ENCODE data around the gene TIGD7. TPM values are rescaled to one million over a fixed set of nuclear protein-coding genes. Genes with fewer than 3 reads are reported as not detected.

The TIGD7 gene
- total and polyA plus RNA-seq, 2 of the 8 experiments (the other 6 are each of a cell fraction or from before 2014, with no cell fraction given) = 3.0 to 8.9 TPM

DNA sequence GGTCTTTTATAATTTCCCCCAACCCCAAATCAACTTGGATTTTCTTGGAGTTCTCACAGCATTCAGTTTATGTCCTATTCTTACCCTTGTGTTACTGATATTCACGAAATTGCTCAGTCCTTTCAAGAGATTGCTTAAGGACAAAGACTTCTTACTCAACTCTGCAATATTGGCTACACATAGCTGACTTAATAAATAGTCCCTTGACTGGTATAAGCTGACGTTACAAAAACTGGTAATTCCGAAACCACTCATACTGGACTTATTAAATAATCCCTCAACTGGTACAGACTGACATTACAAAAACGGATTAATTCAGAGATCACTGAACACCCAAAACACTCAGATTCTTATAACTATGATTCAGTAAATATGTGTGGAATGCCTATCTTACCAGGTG lies 860 bp downstream of the TIGD7 start:
- no peak overlapping the region for H3K27ac ChIP-seq (ENCODE audit: low read depth, low read length)

More for the DNA sequence above, 860 bp downstream of the TIGD7 start:
- H3K9me3 ChIP-seq (ENCODE audit: insufficient read depth in 2 of 2, low read depth in 1 of 2, low read length in 1 of 2) = peaks cover 40 to 54% of the 10 kb centered on the region in 2 experiments
- H3K23ac ChIP-seq (ENCODE audit: insufficient read length) = no peak overlapping the region
- no peak overlapping the region for H2BK120ac ChIP-seq (replicated peaks; ENCODE audit: low read depth, low read length)
- no peaks in the 10 kb centered on the region; the same call in 1 of the 2 replicates for H3K79me1 ChIP-seq (ENCODE audit: low read depth, low read length)
- no peak overlapping the region for H2BK20ac ChIP-seq (ENCODE audit: low read length)
- no peak overlapping the region for H4K5ac ChIP-seq (ENCODE audit: insufficient read length, low read depth, low read length)
- POLR2A ChIA-PET (ENCODE audit: partially characterized antibody) = interaction anchor here (0.9 to 4.3 kb wide), 10 partner anchors 8 to 140 kb away, joined by 3 to 64 read pairs (median 6); partner anchors contain the start of genes NAA60, ZNF200, ZNF263 and ZNF597
- no peak overlapping the region for H2BK12ac ChIP-seq (ENCODE audit: low read depth, low read length)
- no peak overlapping the region; the same call in 1 of the 2 replicates for H4K8ac ChIP-seq (ENCODE audit: extremely low read depth, insufficient read depth, low read length)
- H2BK5ac ChIP-seq (ENCODE audit: low read depth, low read length) = no peak overlapping the region
- H2AFZ ChIP-seq (ENCODE audit: low read length) = no peak overlapping the region
- no peak overlapping the region; a peak in 1 of 7 replicates for H3K9ac ChIP-seq (replicated peaks in 1 of 4; ENCODE audit: extremely low read depth in 1 of 4, low read depth in 3 of 4, low read length in 3 of 4)
- no peak for TF ChIP-seq POLR2AphosphoS5 (IDR thresholded peaks at IDR 0.05; ENCODE audit: low read depth, low read length)
- no peak for TF ChIP-seq RXRA (IDR thresholded peaks at IDR 0.05; ENCODE audit: insufficient read depth, low read depth, low read length)
- TF ChIP-seq BRCA1 (IDR thresholded peaks at IDR 0.05; ENCODE audit: low read depth, low read length) = no peak
- no peak for TF ChIP-seq POLR2A (IDR thresholded peaks at IDR 0.05; ENCODE audit: control extremely low read depth in 1 of 2, low read depth in 2 of 2, low read length in 2 of 2)
- no peak for TF ChIP-seq NRF1 (IDR thresholded peaks at IDR 0.05; ENCODE audit: low read depth, low read length)
- no peak for TF ChIP-seq RAD21 (IDR thresholded peaks at IDR 0.05 in 1 of 2, conservative IDR thresholded peaks at IDR 0.05 in 1 of 2; ENCODE audit: low read depth in 2 of 2, low read length in 2 of 2)
- TF ChIP-seq, protein P1, sequence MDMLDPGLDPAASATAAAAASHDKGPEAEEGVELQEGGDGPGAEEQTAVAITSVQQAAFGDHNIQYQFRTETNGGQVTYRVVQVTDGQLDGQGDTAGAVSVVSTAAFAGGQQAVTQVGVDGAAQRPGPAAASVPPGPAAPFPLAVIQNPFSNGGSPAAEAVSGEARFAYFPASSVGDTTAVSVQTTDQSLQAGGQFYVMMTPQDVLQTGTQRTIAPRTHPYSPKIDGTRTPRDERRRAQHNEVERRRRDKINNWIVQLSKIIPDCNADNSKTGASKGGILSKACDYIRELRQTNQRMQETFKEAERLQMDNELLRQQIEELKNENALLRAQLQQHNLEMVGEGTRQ (IDR thresholded peaks at IDR 0.05; ENCODE audit: low read length) = no peak
- no peak for TF ChIP-seq EZH2 (IDR thresholded peaks at IDR 0.05; ENCODE audit: low read depth, low read length, severe bottlenecking)
- no peak for TF ChIP-seq KDM5A (IDR thresholded peaks at IDR 0.05; ENCODE audit: low read length)
- TF ChIP-seq SP2 (IDR thresholded peaks at IDR 0.05; ENCODE audit: low read length) = no peak
- peak; percentile 19 for FAIRE-seq
- peaks cover 8 to 42% (median 26%) of the 10 kb centered on the region in 4 experiments; a peak in 7 of 8 replicates for H3K36me3 ChIP-seq (ENCODE audit: control insufficient read depth in 2 of 4, insufficient read depth in 4 of 4, low read length in 3 of 4)
- WGBS, 2 experiments (ENCODE audit: extremely low coverage in 1 of 2, insufficient coverage in 1 of 2, insufficient read length in 1 of 2, insufficient replicate concordance in 2 of 2, low coverage in 1 of 2, low lambda C conversion rate in 2 of 2, missing lambda C conversion rate in 1 of 2) = 73% methylated on average over 4 of the region's 4 CpGs; no CpG with 5 or more reads in 1 of the 2 experiments
- H3K4me1 ChIP-seq (replicated peaks in 1 of 4; ENCODE audit: control insufficient read depth in 3 of 4, insufficient read depth in 4 of 4, low read length in 3 of 4) = peaks cover 2 to 5% (median 3%) of the 10 kb centered on the region in 4 experiments; a peak in 5 of 7 replicates
- H3K14ac ChIP-seq (ENCODE audit: insufficient read length) = no peak overlapping the region
- no peaks in the 10 kb centered on the region; a peak in 2 of 7 replicates for H3K27me3 ChIP-seq (replicated peaks in 1 of 4; ENCODE audit: control insufficient read depth in 3 of 4, extremely low read depth in 1 of 4, insufficient read depth in 3 of 4, low read length in 3 of 4)
- no peaks in the 10 kb centered on the region for H4K20me1 ChIP-seq (replicated peaks in 1 of 2; ENCODE audit: control insufficient read depth in 1 of 2, insufficient read depth in 2 of 2, low read length in 2 of 2)
- CTCF ChIA-PET (ENCODE audit: partially characterized antibody) = interaction anchor here (0.5 to 1.4 kb wide), 3 partner anchors 20 to 98 kb away, joined by 3 to 4 read pairs (median 3); no protein-coding TSS in a partner anchor
- no peak for DNase-seq (ENCODE audit: low read depth in 1 of 2, low spot score in 2 of 2)
- peak overlapping the region; percentile 62 to 69 for H3K4me2 ChIP-seq (ENCODE audit: insufficient read depth in 1 of 2, low read depth in 2 of 2, low read length in 2 of 2)
- no peak overlapping the region for H2BK15ac ChIP-seq (ENCODE audit: low read length)
- H3K23me2 ChIP-seq (ENCODE audit: low read depth, low read length) = peaks cover 10% of the 10 kb centered on the region; the same call in 1 of the 2 replicates
- no peak overlapping the region for H2AK5ac ChIP-seq (ENCODE audit: low read depth, low read length)
- no peak overlapping the region for H3K56ac ChIP-seq (replicated peaks; ENCODE audit: insufficient read length, low read depth, low read length)
- no peak overlapping the region for H4K91ac ChIP-seq (replicated peaks; ENCODE audit: insufficient read length, low read length)
- H3K79me2 ChIP-seq (ENCODE audit: control insufficient read depth in 1 of 2, insufficient read depth in 2 of 2, low read length in 2 of 2) = no peaks in the 10 kb centered on the region
- no peak overlapping the region for H3K18ac ChIP-seq (ENCODE audit: extremely low read depth, low read length)
- H3K4ac ChIP-seq (replicated peaks; ENCODE audit: insufficient read length, low read depth, low read length) = no peak overlapping the region
- peak overlapping the region; percentile 64 to 83 (median 72); a peak in 6 of 8 replicates for H3K4me3 ChIP-seq (ENCODE audit: extremely low read depth in 1 of 4, insufficient read depth in 2 of 4, low read depth in 3 of 4, low read length in 4 of 4)
